Stimulated activated effector memory CD8-positive, alpha-beta T cell treated with anti-CD3 and anti-CD28 coated beads, Interleukin-12 subunit alpha, Interleukin-12 subunit beta, amount 100 ng/mL, for 72 hours (primary cell): ENCODE measurements around the gene RRBP1.

Experiments used
- ATAC-seq: fragments of 150-1000 bp; cut with Tn5 transposase; 2 replicates; pipeline ENCODE4 v1.10.0; 2021
- DNase-seq, 2 donors: peaks; one replicate each; pipeline ENCODE4 v3.0.0; 2021 to 2022; ENCODE audit warnings: low spot score in 2 of 2
- H3K27ac Mint-ChIP-seq: one replicate; pipeline ENCODE4 v1.8.0; 2022; ENCODE audit warnings: mild to moderate bottlenecking, mixed read lengths
- H3K36me3 Mint-ChIP-seq: one replicate; pipeline ENCODE4 v1.8.0; 2022; ENCODE audit warnings: mild to moderate bottlenecking, mixed read lengths
- H3K4me1 Mint-ChIP-seq: one replicate; pipeline ENCODE4 v1.8.0; 2022; ENCODE audit warnings: mixed read lengths
- H3K4me3 Mint-ChIP-seq: one replicate; pipeline ENCODE4 v1.8.0; 2022; ENCODE audit warnings: mild to moderate bottlenecking, mixed read lengths
- H3K9me3 Mint-ChIP-seq: one replicate; pipeline ENCODE4 v1.8.0; 2022; ENCODE audit warnings: mixed read lengths

RRBP1 gene

DNA sequence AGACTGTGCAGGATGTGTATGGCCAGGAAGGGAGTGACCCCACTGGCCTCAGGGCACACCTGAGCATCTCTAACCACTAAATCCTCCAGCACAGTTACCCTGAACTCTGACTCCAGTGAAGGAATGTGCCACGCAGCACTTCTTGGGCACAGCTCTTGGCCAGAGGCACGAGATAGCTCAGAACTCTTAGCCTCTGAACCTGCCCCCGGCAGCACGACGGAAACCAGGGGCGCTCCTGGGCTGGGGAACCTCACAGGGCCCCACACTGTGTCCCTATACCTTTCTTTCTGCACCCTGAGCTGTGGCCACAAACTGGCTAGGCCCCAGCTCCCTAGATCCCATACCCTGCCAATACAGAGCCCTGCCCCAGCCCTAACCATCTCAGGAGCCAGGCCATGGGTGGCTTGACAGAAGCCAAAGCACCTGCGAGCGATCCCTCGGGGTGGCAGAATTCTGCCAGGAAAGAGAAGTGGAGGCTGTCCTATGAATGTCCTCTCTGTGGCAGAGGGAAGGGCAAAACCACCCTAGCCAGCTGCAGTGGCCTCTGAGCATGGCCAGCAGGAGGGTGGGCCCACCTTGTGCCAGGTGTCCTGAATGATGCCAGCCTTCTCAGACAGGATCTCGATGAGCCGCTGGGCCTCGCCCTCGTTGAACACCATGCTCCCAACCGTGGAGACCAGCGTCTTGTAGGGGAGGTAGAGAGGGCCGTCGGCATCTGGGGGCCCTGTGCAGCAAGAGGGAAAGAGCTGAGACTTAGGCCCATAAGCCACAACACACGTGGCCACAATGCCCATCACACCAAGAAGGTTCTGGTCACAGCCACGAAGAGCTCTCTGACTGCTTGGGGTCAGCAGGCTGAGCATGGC is 39.4 kb downstream of the RRBP1 start:
- peak overlapping the region; percentile 26 for H3K27ac Mint-ChIP-seq
- no peaks in the 10 kb centered on the region for H3K9me3 Mint-ChIP-seq
- H3K4me1 Mint-ChIP-seq: peaks cover 16% of the 10 kb centered on the region
- peaks cover 14% of the 10 kb centered on the region for H3K36me3 Mint-ChIP-seq
- DNase-seq (no peak), ATAC-seq (no peak)
- no peak overlapping the region for H3K4me3 Mint-ChIP-seq

DNA sequence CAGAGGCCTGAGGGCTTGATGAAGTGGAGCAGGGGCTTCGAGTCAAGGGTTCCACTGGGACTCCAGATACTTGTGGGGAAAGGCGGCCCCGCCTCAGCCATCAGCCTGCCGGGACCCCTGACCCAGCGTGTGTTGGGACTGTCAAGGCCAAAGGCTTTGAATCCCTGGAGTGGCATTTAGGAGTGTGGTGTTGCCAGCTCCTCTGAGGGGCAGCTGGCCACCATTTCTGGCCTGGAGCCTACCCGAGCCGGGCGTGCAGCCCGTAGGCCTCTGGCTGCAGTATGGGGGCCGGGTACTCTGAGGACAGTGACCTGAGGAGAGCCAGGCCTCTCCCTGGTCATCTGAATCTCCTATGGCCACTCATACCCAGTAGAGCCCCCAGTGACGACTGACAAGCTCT is 40.0 kb downstream of the RRBP1 start:
- Mint-ChIP-seq H3K9me3 (no peaks in the 10 kb centered on the region), H3K4me3 (no peak overlapping the region), H3K4me1 (peaks cover 11% of the 10 kb centered on the region), H3K27ac (no peak overlapping the region), H3K36me3 (peaks cover 14% of the 10 kb centered on the region)
- ATAC-seq (no peak), DNase-seq (no peak)

DNA sequence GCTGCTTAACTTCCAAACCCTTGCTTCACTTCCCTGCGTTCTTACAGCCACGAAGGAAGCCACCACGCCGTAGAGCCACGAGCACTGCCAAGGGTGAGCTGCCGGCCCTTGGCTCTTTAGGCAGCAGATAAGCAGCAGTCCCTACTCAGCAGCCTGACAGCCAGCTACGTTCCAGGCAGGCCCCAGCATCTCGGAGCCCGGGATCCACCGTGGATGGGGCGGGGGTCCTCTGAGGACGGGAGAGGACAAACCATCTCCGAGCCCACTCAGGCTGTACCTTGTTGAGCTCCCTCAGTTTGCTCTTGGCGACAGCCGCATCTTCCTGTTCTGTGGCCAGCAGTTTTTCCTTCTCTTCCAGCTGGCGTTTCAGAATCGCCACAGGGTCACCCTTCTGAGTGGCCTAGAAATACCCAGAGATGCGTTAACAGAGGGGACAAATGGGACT is 40.5 kb downstream of the RRBP1 start:
- ATAC-seq (no peak), DNase-seq (no peak)
- Mint-ChIP-seq H3K27ac (no peak overlapping the region), H3K36me3 (peaks cover 14% of the 10 kb centered on the region), H3K4me1 (peaks cover 7% of the 10 kb centered on the region), H3K9me3 (no peaks in the 10 kb centered on the region), H3K4me3 (no peak overlapping the region)

- DNase-seq (no peak), ATAC-seq (no peak)
- peaks cover 14% of the 10 kb centered on the region for H3K36me3 Mint-ChIP-seq
- no peak overlapping the region for H3K27ac Mint-ChIP-seq
- no peaks in the 10 kb centered on the region for H3K9me3 Mint-ChIP-seq
- H3K4me3 Mint-ChIP-seq: no peak overlapping the region
- H3K4me1 Mint-ChIP-seq: peaks cover 5% of the 10 kb centered on the region
Measured at GRCh38 chr20:17640875-17641378, 41.1 kb downstream of the RRBP1 start.

- Mint-ChIP-seq H3K27ac (peak overlapping the region; percentile 65), H3K36me3 (peaks cover 14% of the 10 kb centered on the region), H3K4me1 (peaks cover 5% of the 10 kb centered on the region), H3K9me3 (no peaks in the 10 kb centered on the region), H3K4me3 (no peak overlapping the region)
- no peak for ATAC-seq
- DNase-seq: no peak
Measured at GRCh38 chr20:17640146-17640874, 41.7 kb downstream of the RRBP1 start.

- DNase-seq (no peak), ATAC-seq (no peak)
- Mint-ChIP-seq H3K9me3 (no peaks in the 10 kb centered on the region), H3K4me3 (no peak overlapping the region), H3K4me1 (peaks cover 5% of the 10 kb centered on the region), H3K27ac (no peak overlapping the region), H3K36me3 (peaks cover 16% of the 10 kb centered on the region)
Measured at GRCh38 chr20:17638835-17639407, 43.1 kb downstream of the RRBP1 start.

- ATAC-seq: no peak
- Mint-ChIP-seq H3K36me3 (peaks cover 23% of the 10 kb centered on the region), H3K27ac (no peak overlapping the region)
Measured at GRCh38 chr20:17637985-17638640, 43.9 kb downstream of the RRBP1 start.

GRCh38 chr20:17637413-17637780 is 44.6 kb downstream of the RRBP1 start:
- ATAC-seq: no peak
- DNase-seq: no peak
- Mint-ChIP-seq H3K4me3 (no peak overlapping the region), H3K36me3 (peaks cover 23% of the 10 kb centered on the region), H3K4me1 (peaks cover 5% of the 10 kb centered on the region), H3K27ac (no peak overlapping the region), H3K9me3 (no peaks in the 10 kb centered on the region)

More at GRCh38 chr20:17637985-17638640, 43.9 kb downstream of the RRBP1 start:
- Mint-ChIP-seq H3K4me3 (no peak overlapping the region), H3K9me3 (no peaks in the 10 kb centered on the region), H3K4me1 (peaks cover 5% of the 10 kb centered on the region)
- DNase-seq: no peak

DNA sequence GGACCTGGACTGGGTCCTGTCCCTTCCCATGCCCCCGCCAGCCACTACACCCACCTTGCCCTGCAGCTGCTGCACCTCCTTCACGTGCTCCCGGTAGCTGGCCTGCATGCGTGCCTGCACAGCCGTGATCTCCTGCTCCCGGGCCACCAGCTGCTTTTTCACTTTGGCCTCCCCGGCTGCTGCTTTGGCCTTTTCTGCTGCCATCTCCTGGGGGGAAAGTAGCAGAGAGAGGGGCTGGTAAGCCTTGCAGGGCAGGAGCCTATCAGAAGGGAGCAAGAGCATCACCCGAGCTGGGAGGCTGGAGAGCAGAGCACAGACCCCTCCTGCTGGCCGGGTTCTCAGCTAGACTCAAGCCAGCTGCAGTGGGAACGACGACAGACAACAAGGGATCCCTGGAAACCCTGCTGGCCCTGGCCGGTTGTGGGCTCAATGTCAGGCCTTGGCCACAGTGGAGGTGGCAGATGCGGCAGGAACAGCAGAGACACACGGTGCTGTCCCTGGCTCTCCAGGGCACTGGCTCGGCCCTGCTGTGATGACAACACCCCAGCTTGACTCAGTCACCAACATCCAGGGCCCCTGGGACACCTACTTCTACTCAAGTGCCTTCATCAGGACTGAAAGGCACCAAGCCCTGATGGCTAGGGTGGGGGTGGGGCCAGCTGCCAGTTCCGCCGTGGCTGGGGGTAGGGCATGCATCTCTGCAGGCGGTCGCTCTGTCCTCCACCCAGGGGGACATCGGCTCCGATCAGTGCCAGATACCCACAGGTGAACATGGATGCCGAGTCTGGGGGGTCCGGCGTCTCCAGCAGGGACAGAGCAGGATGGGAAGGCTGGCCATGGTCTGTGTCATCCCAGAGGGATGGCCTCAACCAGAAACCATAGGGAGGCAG is 45.3 kb downstream of the RRBP1 start:
- no peak overlapping the region for H3K4me3 Mint-ChIP-seq
- DNase-seq (no peak), ATAC-seq (no peak)
- no peak overlapping the region for H3K27ac Mint-ChIP-seq
- H3K4me1 Mint-ChIP-seq: peaks cover 5% of the 10 kb centered on the region
- no peaks in the 10 kb centered on the region for H3K9me3 Mint-ChIP-seq
- H3K36me3 Mint-ChIP-seq: peaks cover 17% of the 10 kb centered on the region

GRCh38 chr20:17635332-17636244 is 46.5 kb downstream of the RRBP1 start:
- Mint-ChIP-seq H3K9me3 (no peaks in the 10 kb centered on the region), H3K36me3 (peaks cover 20% of the 10 kb centered on the region), H3K27ac (no peak overlapping the region), H3K4me3 (no peak overlapping the region), H3K4me1 (peaks cover 5% of the 10 kb centered on the region)
- no peak for DNase-seq
- no peak for ATAC-seq

DNA sequence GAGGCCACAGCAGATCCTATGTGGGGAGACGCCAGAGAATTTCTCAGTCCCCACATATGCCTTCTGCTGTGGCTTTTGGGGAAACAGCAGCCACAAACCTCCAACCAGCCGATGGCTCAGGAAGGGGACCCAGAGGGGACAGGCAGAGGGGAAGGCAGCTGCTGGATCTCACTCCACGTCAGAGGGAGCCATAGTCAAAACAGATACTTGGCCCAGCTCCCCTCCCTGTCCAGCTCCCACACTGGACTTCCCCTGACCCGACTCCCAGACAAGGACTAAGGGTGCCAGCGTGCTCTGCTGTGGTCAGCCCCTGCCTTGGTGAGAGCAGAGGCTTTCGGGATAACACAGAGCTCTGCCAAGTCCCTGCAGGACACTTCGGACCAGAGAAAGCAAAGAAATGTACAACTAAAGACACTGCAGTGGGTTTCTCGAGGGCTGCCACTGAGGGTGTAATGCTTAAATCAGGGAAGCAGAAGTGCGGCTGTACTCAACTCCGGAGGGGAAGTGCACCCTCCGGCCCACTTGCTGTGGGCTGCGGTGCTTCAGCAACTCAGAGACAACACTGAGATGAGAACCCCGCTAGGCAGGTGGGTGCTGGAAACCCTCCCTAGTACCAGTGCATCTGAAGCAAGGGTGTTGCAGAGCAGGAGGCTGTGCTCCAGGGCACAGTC is 47.2 kb downstream of the RRBP1 start:
- H3K4me1 Mint-ChIP-seq: no peaks in the 10 kb centered on the region

DNA sequence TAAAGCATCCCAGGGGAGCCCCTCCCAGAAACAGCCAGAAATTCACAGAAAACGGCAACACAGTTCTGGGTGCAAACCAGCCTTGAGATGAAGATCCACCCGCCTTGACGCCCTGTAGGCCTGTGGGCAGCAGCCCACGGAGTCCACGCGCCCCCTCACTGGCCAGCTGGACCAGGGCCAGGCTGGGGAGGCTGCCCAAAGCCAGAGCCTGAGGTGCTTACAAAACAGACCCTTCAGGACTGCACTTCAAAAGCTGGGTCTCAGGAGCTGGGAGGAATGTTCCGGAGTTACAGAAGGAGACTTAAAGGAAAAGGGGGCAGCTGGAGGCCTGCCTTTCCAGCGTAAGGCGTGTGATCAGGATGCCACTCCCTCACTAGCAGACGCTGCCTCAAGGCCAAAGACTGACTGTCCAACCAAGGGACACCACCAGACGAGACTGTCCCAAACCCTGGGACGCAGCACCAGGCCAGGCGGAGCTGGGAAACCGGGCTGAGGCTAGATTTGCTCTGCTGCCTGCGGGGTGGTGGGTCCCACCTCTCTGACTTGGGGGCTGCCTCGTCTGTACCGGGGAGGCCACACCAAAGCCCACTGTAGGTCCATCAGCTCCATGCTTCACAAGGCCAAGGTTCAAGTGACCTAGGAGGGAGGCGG is 48.1 kb downstream of the RRBP1 start:
- no peak for DNase-seq
- H3K4me1 Mint-ChIP-seq: no peaks in the 10 kb centered on the region
- H3K9me3 Mint-ChIP-seq: no peaks in the 10 kb centered on the region
- H3K4me3 Mint-ChIP-seq: no peak overlapping the region
- ATAC-seq: no peak
- peaks cover 21% of the 10 kb centered on the region for H3K36me3 Mint-ChIP-seq
- no peak overlapping the region for H3K27ac Mint-ChIP-seq

More for the DNA sequence above, 47.2 kb downstream of the RRBP1 start:
- Mint-ChIP-seq H3K4me3 (no peak overlapping the region), H3K36me3 (peaks cover 20% of the 10 kb centered on the region), H3K27ac (no peak overlapping the region), H3K9me3 (no peaks in the 10 kb centered on the region)
- DNase-seq (no peak), ATAC-seq (no peak)
